Superior temporal gyrus (tissue), 1 donor: ENCODE data around the gene STAG1.
A peak's percentile ranks its signal among the peaks of the same experiment; 100 is the strongest.

Source experiments
- DNase-seq: peaks from one replicate; pipeline ENCODE4 v3.0.0-alpha.2; 2016; ENCODE audit errors: extremely low spot score

Gene STAG1

DNA sequence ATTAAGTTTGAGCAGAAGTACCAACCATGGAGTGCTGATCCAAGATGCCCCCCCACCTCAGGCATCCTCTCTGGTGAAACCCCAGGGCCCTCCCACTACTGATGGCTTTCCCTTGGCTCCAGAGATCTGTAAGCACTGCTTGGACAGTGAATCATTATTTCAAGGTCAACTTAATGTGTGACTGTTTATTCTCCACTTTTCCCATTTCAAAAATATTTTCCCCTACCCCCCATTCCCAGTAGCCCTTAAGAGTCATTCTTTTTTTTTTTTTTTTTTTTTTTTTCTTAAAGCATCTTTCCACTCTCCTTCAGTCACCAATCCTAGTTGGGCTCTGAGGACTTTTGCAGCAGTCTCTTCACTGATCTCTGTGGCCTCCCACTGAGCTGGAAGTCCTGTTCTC, 419.4 kb downstream of the STAG1 start:
- DNase-seq = no peak

DNA sequence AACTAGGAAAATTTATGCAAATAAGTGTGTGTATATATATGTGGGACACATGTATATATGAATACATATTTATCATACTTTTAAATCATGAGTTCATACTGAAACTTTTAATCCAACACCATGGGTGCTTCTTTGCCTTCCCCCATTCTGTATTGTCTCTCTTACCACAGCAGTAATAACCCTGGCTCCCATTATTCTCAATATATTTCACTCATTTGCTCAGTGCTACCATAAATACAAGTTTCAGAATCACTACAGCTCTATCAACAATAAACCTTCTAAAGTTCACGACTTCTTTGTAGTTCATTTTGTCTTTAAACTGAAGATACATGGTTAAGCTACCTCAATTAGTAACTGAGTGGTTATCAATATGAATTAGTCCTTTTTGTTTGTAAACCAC, 419.9 kb downstream of the STAG1 start:
- DNase-seq = no peak

DNA sequence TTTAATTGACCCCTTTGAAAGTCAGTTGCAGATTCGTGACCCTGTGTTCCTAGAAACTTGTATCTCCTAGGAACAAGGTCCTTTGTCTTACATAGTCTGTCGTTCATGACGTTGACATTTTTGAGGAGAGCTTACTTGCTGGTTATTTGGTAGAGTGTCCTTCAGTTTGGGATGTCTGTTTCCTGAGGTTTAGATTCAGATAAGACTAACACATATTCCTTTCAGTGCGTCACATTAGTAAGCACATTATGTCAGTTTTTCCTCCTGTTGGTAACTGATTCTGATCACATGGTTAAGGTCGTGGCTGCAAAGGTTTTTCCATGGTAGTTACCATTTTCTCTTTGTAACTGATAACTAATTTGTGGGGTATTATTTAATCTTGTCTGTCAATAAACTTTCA, 421.3 kb downstream of the STAG1 start:
- DNase-seq = no peak

DNA sequence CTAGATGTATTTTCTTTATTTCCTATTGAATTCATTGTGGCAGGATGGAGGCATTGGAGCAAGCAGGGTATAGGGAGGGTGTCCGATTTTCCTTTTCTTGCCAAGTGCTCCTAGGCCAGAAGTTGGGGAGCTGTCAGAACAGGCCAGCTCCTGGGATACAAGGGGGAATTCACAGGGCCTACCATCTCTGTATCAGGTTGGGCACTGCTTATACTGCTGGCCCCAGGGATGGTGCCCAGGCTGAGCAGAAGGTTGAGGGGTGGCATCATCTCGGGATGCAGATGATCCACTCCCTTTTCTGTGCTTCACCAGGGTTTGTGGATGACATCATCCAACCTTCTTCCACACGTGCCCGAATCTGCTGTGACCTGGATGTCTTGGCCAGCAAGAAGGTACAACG, 422.6 kb downstream of the STAG1 start:
- DNase-seq = no peak

DNA sequence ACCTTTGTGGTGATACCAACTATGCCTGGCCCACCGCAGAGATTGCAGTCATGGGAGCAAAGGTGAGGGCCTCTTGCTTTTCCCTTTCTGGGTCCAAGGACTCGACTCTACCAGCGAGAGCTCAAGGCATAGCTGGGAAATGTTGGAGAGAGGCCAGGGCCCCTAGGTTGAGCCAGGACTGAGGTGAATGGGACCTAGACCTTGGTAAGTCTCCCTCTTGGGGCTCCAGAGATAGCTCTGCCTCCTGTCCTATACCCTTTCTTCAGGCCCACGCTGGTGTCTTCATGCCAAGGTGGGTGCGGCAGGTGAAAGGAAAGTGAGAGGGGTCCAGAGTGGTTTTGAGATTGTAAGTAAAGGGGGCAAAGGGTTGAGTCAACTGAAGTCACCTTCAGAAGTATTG, 424.5 kb downstream of the STAG1 start:
- DNase-seq = no peak

DNA sequence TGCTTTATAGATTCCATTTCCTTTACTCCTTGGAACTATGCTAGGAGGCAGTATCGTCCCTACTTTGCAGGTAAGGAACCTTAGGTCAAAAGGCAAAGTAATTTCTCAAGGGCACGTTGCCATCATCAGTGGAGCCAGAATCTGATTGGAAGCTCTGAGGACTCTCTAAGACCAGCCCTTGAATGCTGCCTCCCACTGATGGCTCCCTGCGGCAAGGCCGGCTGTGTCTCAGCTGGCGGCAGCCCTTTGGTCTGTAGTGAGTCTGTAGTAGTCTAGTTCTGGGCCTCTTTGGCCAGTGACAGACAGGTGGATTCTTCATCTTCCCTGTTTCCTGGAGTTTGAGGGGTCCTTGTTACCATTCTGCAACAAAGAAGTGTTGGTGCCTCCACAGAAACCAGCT, 425.9 kb downstream of the STAG1 start:
- peak; percentile 1 for DNase-seq

DNA sequence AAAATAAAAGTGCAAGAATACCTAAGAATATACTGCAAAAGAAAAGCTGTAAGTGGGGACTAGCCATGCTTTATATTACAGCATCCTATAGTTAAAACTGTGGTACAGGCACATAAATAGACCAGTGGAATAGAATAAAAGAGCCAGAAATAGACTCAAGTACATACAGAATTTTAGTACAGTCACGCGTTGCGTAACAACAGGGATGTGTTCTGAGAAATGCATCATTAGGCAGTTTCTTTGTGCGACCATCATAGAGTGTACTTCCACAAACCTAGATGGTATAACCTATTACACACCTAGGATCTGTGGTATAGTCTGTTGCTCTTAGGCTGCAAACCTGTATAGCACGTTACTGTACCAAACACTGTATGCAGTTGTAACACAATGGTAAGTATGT, 440.2 kb downstream of the STAG1 start:
- DNase-seq = peak; percentile 33

DNA sequence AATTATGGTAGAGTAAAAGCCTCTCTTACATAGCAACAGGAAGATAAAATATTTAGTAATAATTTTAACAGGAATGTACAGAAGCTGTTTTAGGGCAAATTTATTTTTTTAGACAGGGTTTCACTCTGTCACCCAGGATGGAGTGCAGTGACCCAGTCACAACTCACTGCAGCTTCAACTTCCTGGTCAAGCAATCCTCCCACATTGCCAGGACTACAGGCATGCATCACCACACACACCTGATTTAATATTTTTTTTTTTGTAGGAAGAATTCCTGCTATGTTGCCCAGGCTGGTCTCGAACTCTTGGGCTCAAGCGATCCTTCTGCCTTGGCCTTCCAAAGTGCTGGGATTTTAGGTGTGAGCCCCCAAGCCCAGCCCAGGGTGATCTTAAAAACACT, 440.9 kb downstream of the STAG1 start:
- DNase-seq = no peak

DNA sequence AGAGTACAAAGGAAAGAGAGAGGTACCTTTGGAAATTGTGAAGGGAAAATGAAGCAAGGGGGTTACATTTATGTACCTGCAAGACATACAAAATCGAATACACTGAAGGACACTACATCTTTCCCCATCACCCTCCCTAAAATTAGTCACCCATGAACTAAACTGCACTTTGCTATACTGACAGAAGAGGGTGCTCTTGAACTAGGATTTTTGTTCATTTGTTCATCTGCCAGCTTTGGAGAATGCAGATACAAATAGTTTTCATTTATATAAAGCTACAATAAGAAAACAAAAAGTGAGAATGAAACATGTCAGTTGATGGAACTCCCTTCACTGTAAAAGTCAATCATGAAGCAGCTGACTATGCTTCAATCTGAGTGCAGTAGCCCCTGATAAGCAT, 446.3 kb downstream of the STAG1 start:
- DNase-seq = no peak

DNA sequence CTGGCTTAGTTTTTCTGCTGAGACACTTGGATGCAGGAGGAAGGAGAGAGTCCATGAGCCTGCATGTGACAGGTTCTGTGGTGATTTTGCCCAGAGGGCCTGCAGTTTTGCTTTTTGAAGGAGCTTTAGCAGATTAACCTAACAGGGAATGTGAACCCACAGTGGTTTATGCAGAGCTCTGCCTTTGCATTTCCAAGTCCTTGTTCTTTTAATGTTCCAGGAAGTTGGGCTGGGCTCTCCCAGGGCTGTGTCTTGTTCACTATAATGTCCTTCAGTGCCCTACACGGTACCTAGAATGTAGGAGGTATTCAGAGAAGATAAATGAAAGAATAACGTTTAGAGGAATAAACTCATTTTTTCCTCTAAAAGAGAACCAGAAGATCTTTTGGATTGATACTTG, 451.7 kb downstream of the STAG1 start:
- no peak for DNase-seq

DNA sequence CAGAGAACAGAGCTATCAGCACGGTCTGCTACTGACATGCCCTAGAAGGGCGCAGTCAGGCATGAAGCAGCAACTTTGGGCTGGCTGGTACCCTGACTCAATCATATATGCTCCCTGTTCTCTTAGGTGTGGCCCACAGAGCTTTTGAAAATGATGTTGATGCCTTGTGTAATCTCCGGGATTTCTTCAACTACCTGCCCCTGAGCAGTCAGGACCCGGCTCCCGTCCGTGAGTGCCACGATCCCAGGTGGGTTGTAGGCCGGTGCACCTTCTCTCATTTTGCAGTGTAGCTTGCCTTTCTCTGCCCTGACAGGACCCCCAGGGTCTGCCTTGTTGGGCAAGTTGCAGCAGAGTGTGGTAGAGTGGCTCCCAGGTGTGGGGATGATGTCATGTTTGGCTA, 454.4 kb downstream of the STAG1 start:
- DNase-seq = no peak

DNA sequence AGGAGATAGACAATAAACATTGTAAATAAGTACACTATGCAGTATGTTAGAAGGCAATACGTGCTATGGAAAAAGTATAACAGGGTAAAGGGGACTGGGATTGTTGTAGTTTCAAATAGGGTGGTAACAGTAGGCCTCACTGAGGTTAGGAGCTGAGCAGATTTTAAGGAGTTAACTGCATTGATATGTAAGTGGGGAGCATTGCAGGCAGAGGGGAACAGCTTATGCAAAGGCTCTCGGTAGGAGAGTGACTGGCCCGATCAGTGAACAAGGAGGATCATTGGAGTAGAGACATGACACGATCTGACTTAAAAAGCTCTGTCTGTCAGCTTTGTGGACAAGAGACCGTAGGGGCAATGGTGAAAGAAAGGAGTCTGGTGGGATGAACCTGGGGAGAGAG, 455.2 kb downstream of the STAG1 start:
- no peak for DNase-seq

DNA sequence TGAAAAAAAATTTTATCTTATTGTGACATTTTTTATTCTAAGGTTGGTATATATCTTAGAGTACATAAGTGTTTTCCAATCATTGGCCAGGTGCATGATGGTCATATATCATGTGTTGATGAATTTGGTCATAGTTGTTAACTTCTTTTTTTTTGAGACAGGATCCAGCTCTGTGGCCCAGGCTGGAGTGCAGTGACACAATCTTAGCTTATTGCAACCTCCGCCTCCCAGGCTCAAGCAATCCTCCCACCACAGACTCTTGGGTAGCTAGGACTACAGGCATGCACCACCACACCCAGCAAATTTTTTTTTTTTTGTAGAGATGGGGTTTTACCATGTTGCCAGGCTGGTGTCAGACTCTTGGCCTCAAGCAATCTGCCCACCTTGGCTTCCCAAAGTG, 458.0 kb downstream of the STAG1 start:
- DNase-seq = no peak

DNA sequence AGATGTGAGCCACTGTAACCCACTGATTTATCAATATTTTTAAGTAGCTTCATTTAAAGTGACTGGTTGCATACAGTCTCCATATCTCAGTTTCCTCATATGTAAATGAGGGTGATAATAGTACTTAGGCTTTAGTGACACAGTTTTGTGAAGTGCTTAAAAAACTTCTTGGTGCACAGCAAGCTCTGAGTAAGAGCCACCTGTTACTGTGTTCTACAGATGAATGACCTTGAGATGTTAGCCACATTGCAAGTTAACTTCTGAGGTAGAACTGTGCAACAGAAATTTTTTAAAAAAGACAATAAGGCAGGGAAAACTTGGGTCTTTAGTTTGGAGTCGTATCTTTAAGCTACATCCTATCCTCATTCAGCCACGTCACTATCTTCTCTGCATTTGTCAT, 458.9 kb downstream of the STAG1 start:
- DNase-seq = no peak

DNA sequence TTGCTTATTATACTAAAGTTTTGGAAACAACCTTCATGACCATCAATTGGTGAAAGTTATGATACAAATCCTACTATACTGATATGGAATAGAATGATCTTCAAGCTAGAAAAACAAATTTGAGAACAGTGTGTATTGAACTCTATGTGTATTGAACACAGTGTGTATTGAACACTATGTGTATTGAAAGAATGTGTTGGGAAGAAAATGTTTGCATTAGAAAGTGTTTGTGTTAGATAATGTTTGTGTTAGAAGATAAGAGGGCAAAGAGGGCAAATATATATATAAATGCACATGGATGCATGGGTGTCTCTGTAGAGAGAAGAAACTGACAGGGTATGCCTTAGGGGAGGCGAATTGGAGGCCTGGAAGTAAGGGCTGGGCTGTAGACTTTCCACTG, 459.7 kb downstream of the STAG1 start:
- no peak for DNase-seq

DNA sequence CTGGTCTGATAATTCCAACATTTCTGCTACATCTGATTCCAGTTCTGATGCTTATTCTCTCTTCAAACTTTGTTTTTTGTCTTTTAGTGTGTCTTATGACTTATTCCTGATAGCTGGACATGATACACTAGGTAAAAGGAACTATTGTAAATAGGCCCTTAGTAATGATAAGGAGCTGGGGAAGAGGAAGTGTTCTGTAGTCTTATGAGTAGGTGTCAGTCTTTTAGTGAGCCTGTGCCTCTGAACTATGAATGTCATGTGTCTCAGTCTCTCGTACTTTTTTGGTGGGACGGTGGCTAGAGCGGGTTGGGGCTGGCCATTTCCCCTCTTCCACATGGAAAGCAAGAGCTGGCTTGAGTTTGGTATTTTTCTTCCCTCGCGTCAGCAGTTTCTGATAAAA, 460.9 kb downstream of the STAG1 start:
- DNase-seq = no peak
